H9 (cell line): Measurements from ENCODE around the gene LPCAT2. TPM values are rescaled to one million over a fixed set of nuclear protein-coding genes. Genes with fewer than 3 reads are reported as not detected.

Source experiments
- DNase-seq: peaks from one replicate; pipeline ENCODE4 v3.0.0-alpha.2; 2017
- H2AFZ ChIP-seq: one replicate; pipeline ENCODE4 v1.6.1; 2013; ENCODE audit warnings: mild to moderate bottlenecking, low read length, control low read depth, moderate library complexity
- H2AK5ac ChIP-seq: 2 replicates; pipeline ENCODE4 v1.6.1; 2013; ENCODE audit warnings: low read length, control low read depth, mixed read lengths; ENCODE audit not compliant: insufficient read length
- H2BK120ac ChIP-seq: one replicate; pipeline ENCODE4 v1.6.1; 2013; ENCODE audit warnings: low read depth, mild to moderate bottlenecking, low read length, control low read depth, inconsistent platforms; ENCODE audit not compliant: poor library complexity, severe bottlenecking
- H2BK12ac ChIP-seq: 2 replicates; pipeline ENCODE4 v1.6.1; 2013; ENCODE audit warnings: low read length, control low read depth, mixed read lengths, low read depth; ENCODE audit not compliant: insufficient read length
- H2BK15ac ChIP-seq: 2 replicates; pipeline ENCODE4 v1.6.1; 2013; ENCODE audit warnings: low read depth, low read length, control low read depth
- H2BK20ac ChIP-seq: one replicate; pipeline ENCODE4 v1.6.1; 2013; ENCODE audit warnings: low read depth, mild to moderate bottlenecking, low read length, control low read depth, inconsistent platforms; ENCODE audit not compliant: poor library complexity, severe bottlenecking
- H2BK5ac ChIP-seq: 2 replicates; pipeline ENCODE4 v1.6.1; 2013; ENCODE audit warnings: low read length, control low read depth, mixed read lengths; ENCODE audit not compliant: insufficient read length
- H3K14ac ChIP-seq: 2 replicates; pipeline ENCODE4 v1.6.1; 2013; ENCODE audit warnings: low read length, control low read depth; ENCODE audit not compliant: insufficient read depth
- H3K18ac ChIP-seq: 2 replicates; pipeline ENCODE4 v1.6.1; 2013; ENCODE audit warnings: low read depth, mild to moderate bottlenecking, mixed read lengths, low read length, control low read depth; ENCODE audit not compliant: insufficient read length
- H3K23ac ChIP-seq: 2 replicates; pipeline ENCODE4 v1.6.1; 2013; ENCODE audit warnings: low read length, control low read depth, mixed read lengths, low read depth; ENCODE audit not compliant: insufficient read length
- H3K23me2 ChIP-seq: 2 replicates; pipeline ENCODE4 v1.6.1; 2013; ENCODE audit warnings: low read depth, mild to moderate bottlenecking, mixed read lengths, low read length, control low read depth; ENCODE audit not compliant: insufficient read length, poor library complexity, severe bottlenecking
- H3K27ac ChIP-seq: 2 replicates; pipeline ENCODE4 v1.5.1; 2013; ENCODE audit warnings: low read length, control low read depth, mixed read lengths, low read depth; ENCODE audit not compliant: insufficient read length
- H3K27me3 ChIP-seq: 2 replicates; pipeline ENCODE4 v1.6.1; 2013; ENCODE audit warnings: low read length, control low read depth, inconsistent platforms; ENCODE audit not compliant: insufficient read depth
- H3K4ac ChIP-seq: 2 replicates; pipeline ENCODE4 v1.6.1; 2013; ENCODE audit warnings: low read depth, mild to moderate bottlenecking, control low read depth, inconsistent platforms, low read length, moderate library complexity
- H3K4me1 ChIP-seq: 2 replicates; pipeline ENCODE4 v1.6.1; 2013; ENCODE audit warnings: low read length, control low read depth, inconsistent platforms; ENCODE audit not compliant: insufficient read depth
- H3K4me2 ChIP-seq: 2 replicates; pipeline ENCODE4 v1.6.1; 2013; ENCODE audit warnings: low read length, control low read depth, mixed read lengths; ENCODE audit not compliant: insufficient read length, insufficient read depth
- H3K56ac ChIP-seq: 2 replicates; pipeline ENCODE4 v1.6.1; 2013; ENCODE audit warnings: low read depth, mild to moderate bottlenecking, mixed read lengths, low read length, control low read depth; ENCODE audit not compliant: insufficient read length
- H3K79me1 ChIP-seq: 2 replicates; pipeline ENCODE4 v1.6.1; 2013; ENCODE audit warnings: low read depth, mild to moderate bottlenecking, moderate library complexity, low read length, control low read depth, inconsistent platforms; ENCODE audit not compliant: insufficient read depth, poor library complexity, severe bottlenecking
- H3K79me2 ChIP-seq: 2 replicates; pipeline ENCODE4 v1.6.1; 2013; ENCODE audit warnings: low read length, control low read depth, inconsistent platforms; ENCODE audit not compliant: insufficient read depth
- H3K9ac ChIP-seq: 2 replicates; pipeline ENCODE4 v1.6.1; 2013; ENCODE audit warnings: low read length, control low read depth, mixed read lengths; ENCODE audit not compliant: insufficient read length; ENCODE audit errors: extremely low read depth
- H3K9me3 ChIP-seq: one replicate; pipeline ENCODE4 v1.6.1; 2013; ENCODE audit warnings: low read depth, low read length, inconsistent platforms; ENCODE audit not compliant: control insufficient read depth
- H3T11ph ChIP-seq: one replicate; pipeline ENCODE4 v1.6.1; 2013; ENCODE audit warnings: mild to moderate bottlenecking, low read length, control low read depth, inconsistent platforms
- H4K20me1 ChIP-seq: one replicate; pipeline ENCODE4 v1.6.1; 2013; ENCODE audit not compliant: control insufficient read depth, insufficient read length, insufficient read depth
- H4K5ac ChIP-seq: 2 replicates; pipeline ENCODE4 v1.6.1; 2013; ENCODE audit warnings: low read depth, mild to moderate bottlenecking, mixed read lengths, low read length, control low read depth; ENCODE audit not compliant: insufficient read length
- H4K8ac ChIP-seq: replicated peaks from 2 replicates; pipeline ENCODE4 v1.6.1; 2013; ENCODE audit warnings: low read length, control low read depth, mixed read lengths, low read depth; ENCODE audit not compliant: insufficient read length
- H4K91ac ChIP-seq: 2 replicates; pipeline ENCODE4 v1.6.1; 2013; ENCODE audit warnings: low read depth, mild to moderate bottlenecking, moderate library complexity, mixed read lengths, low read length, control low read depth; ENCODE audit not compliant: insufficient read length
- H3K27ac Mint-ChIP-seq, 3 experiments: 2 replicates in 2 of 3; 3 replicates in 1 of 3; pipeline ENCODE4 v1.8.0; 2020 to 2021; ENCODE audit warnings: mixed read lengths in 3 of 3, mild to moderate bottlenecking in 1 of 3, moderate library complexity in 1 of 3
- H3K27me3 Mint-ChIP-seq: 2 replicates; pipeline ENCODE4 v1.8.0; 2021; ENCODE audit warnings: low read depth, mild to moderate bottlenecking, moderate library complexity, mixed read lengths
- H3K36me3 Mint-ChIP-seq, 3 experiments: 2 replicates in 2 of 3; 3 replicates in 1 of 3; pipeline ENCODE4 v1.8.0; 2020 to 2021; ENCODE audit warnings: low read depth in 3 of 3, mixed read lengths in 3 of 3; ENCODE audit not compliant: insufficient read depth in 1 of 3
- H3K4me1 Mint-ChIP-seq, 2 experiments: 2 replicates each; pipeline ENCODE4 v1.8.0; 2020; ENCODE audit warnings: mixed read lengths in 2 of 2
- H3K4me3 Mint-ChIP-seq, 2 experiments: 2 replicates in 1 of 2; 3 replicates in 1 of 2; pipeline ENCODE4 v1.8.0; 2020 to 2021; ENCODE audit warnings: mild to moderate bottlenecking in 2 of 2, mixed read lengths in 2 of 2, moderate library complexity in 1 of 2
- H3K9me3 Mint-ChIP-seq, 2 experiments: 2 replicates in 1 of 2; 3 replicates in 1 of 2; pipeline ENCODE4 v1.8.0; 2020; ENCODE audit warnings: mild to moderate bottlenecking in 2 of 2, mixed read lengths in 2 of 2, moderate library complexity in 1 of 2
- CTCF ChIP-seq: fragments of 200-600 bp; sonication (generic); conservative IDR thresholded peaks from 3 replicates; pipeline ENCODE4 v1.8.0; 2021; ENCODE audit warnings: antibody characterized with exemption, mild to moderate bottlenecking
- WGBS: extraction: QIAGEN DNeasy Blood & Tissue Kit; methylation state at CpG from one replicate; pipeline ENCODE4 v1.1.7; 2013; ENCODE audit warnings: missing lambda C conversion rate, low lambda C conversion rate, mixed read lengths; ENCODE audit not compliant: insufficient read length; ENCODE audit errors: extremely low coverage; 5-methylcytosine and 5-hydroxymethylcytosine counted together
- total RNA-seq: library from RNA; stranded (reverse); gene quantifications from 2 replicates; pipeline ENCODE4 v1.2.1, GENCODE V29; 2021

LPCAT2 gene
- total RNA-seq, 1 experiment from 2014 or later = 2.8 TPM

- no peak overlapping the region for H2BK12ac ChIP-seq
- H4K8ac ChIP-seq = no peak overlapping the region
- no peak overlapping the region for H3K27ac ChIP-seq
- no peak overlapping the region for H2BK20ac ChIP-seq
- H3K23ac ChIP-seq = no peak overlapping the region
- H3K79me1 ChIP-seq = no peaks in the 10 kb centered on the region
- no peaks in the 10 kb centered on the region for H3K79me2 ChIP-seq
- no peak overlapping the region for H3T11ph ChIP-seq
- no peak overlapping the region for H2BK5ac ChIP-seq
- H3K27me3 ChIP-seq = no peaks in the 10 kb centered on the region
- Mint-ChIP-seq H3K36me3 (no peaks in the 10 kb centered on the region), H3K27ac (no peak overlapping the region), H3K4me1 (no peaks in the 10 kb centered on the region), H3K27me3 (no peaks in the 10 kb centered on the region), H3K9me3 (no peaks in the 10 kb centered on the region), H3K4me3 (no peak overlapping the region)
- no peaks in the 10 kb centered on the region for H3K9me3 ChIP-seq
- no peak overlapping the region for H4K5ac ChIP-seq
- H3K4me2 ChIP-seq = no peak overlapping the region
- H2BK120ac ChIP-seq = no peak overlapping the region
- H2BK15ac ChIP-seq = no peak overlapping the region
- H4K20me1 ChIP-seq = no peaks in the 10 kb centered on the region
- no peak overlapping the region for H3K9ac ChIP-seq
- no peak overlapping the region for H2AFZ ChIP-seq
- DNase-seq = no peak
- no peak overlapping the region for H3K56ac ChIP-seq
- H3K14ac ChIP-seq = no peak overlapping the region
- no peak overlapping the region for H4K91ac ChIP-seq
- H3K23me2 ChIP-seq = no peaks in the 10 kb centered on the region
- no peak for TF ChIP-seq CTCF
- H2AK5ac ChIP-seq = no peak overlapping the region
- WGBS = no CpG with 5 or more reads among the region's 4 CpGs
- H3K4me1 ChIP-seq = no peaks in the 10 kb centered on the region
- H3K4ac ChIP-seq = no peak overlapping the region
- no peak overlapping the region for H3K18ac ChIP-seq
These were observed 63.6 kb downstream of the LPCAT2 start for GRCh38 chr16:55572439-55572838.
